CD4-positive, CD25-positive, alpha-beta regulatory T cell (primary cell): ENCODE results near the gene FAM3A. TPM values are rescaled to one million over a fixed set of nuclear protein-coding genes. Genes with fewer than 3 reads are reported as not detected.

Source experiments
- ATAC-seq, 2 donors: fragments of 150-1000 bp; cut with Tn5 transposase; one replicate each; pipeline ENCODE4 v1.10.0; 2021; ENCODE audit warnings: low read depth in 2 of 2, moderate number of reproducible peaks in 2 of 2, moderate library complexity in 1 of 2
- DNase-seq, 3 donors: peaks; one replicate each; pipeline versions ENCODE4 v3.0.0 to v3.0.0-alpha.2; 2012 to 2022; ENCODE audit warnings: mixed read lengths in 1 of 3
- H3K27ac ChIP-seq: one replicate; pipeline ENCODE4 v1.7.0; 2013; ENCODE audit warnings: mild to moderate bottlenecking, low read length; ENCODE audit not compliant: insufficient read depth, poor library complexity, severe bottlenecking
- H3K27me3 ChIP-seq: one replicate; pipeline ENCODE4 v1.7.0; 2013; ENCODE audit warnings: low read length; ENCODE audit not compliant: control insufficient read depth, insufficient read depth
- H3K36me3 ChIP-seq: one replicate; pipeline ENCODE4 v1.7.0; 2013; ENCODE audit warnings: mild to moderate bottlenecking, low read length, moderate library complexity; ENCODE audit not compliant: control insufficient read depth, insufficient read depth
- H3K4me1 ChIP-seq: 2 replicates; pipeline ENCODE4 v1.7.0; 2013; ENCODE audit warnings: mild to moderate bottlenecking, low read length; ENCODE audit not compliant: insufficient read depth, control insufficient read depth, poor library complexity, severe bottlenecking
- H3K4me3 ChIP-seq: one replicate; pipeline ENCODE4 v1.7.0; 2013; ENCODE audit warnings: low read depth, mild to moderate bottlenecking, low read length, moderate library complexity
- H3K9me3 ChIP-seq, 2 experiments: 1 replicate in 1 of 2; 2 replicates in 1 of 2; pipeline ENCODE4 v1.7.0; 2013; ENCODE audit warnings: low read length in 2 of 2, mild to moderate bottlenecking in 1 of 2, moderate library complexity in 1 of 2; ENCODE audit not compliant: control insufficient read depth in 2 of 2
- H3K27ac Mint-ChIP-seq, 3 donors: one replicate each; pipeline ENCODE4 v1.8.0; 2020 to 2022; ENCODE audit warnings: mild to moderate bottlenecking in 3 of 3, mixed read lengths in 3 of 3, moderate library complexity in 2 of 3
- H3K27me3 Mint-ChIP-seq: one replicate; pipeline ENCODE4 v1.8.0; 2022; ENCODE audit warnings: mild to moderate bottlenecking, mixed read lengths
- H3K36me3 Mint-ChIP-seq: one replicate; pipeline ENCODE4 v1.8.0; 2020; ENCODE audit warnings: mixed read lengths
- H3K4me1 Mint-ChIP-seq, 4 donors: one replicate each; pipeline ENCODE4 v1.8.0; 2020 to 2022; ENCODE audit warnings: mixed read lengths in 4 of 4, mild to moderate bottlenecking in 1 of 4
- H3K4me3 Mint-ChIP-seq, 4 donors: one replicate each; pipeline ENCODE4 v1.8.0; 2020 to 2022; ENCODE audit warnings: mild to moderate bottlenecking in 4 of 4, mixed read lengths in 4 of 4, moderate library complexity in 3 of 4
- H3K9me3 Mint-ChIP-seq, 7 donors: one replicate each; pipeline ENCODE4 v1.8.0; 2020 to 2022; ENCODE audit warnings: mixed read lengths in 7 of 7, mild to moderate bottlenecking in 3 of 7, moderate library complexity in 2 of 7
- polyA plus RNA-seq, 4 donors: library from polyadenylated mRNA; unstranded; fragments of 300-500 nt; fragmentation: Illumina TruSeq; gene quantifications; one replicate each; pipeline ENCODE4 v1.2.3, GENCODE V29; 2021
- total RNA-seq: library from RNA; stranded (reverse); gene quantifications from one replicate; pipeline ENCODE4 v1.2.3, GENCODE V29; 2022

The FAM3A gene
- total and polyA plus RNA-seq, 5 donors from 2014 or later = 13.4 to 28.2 (median 19.2) TPM

DNA sequence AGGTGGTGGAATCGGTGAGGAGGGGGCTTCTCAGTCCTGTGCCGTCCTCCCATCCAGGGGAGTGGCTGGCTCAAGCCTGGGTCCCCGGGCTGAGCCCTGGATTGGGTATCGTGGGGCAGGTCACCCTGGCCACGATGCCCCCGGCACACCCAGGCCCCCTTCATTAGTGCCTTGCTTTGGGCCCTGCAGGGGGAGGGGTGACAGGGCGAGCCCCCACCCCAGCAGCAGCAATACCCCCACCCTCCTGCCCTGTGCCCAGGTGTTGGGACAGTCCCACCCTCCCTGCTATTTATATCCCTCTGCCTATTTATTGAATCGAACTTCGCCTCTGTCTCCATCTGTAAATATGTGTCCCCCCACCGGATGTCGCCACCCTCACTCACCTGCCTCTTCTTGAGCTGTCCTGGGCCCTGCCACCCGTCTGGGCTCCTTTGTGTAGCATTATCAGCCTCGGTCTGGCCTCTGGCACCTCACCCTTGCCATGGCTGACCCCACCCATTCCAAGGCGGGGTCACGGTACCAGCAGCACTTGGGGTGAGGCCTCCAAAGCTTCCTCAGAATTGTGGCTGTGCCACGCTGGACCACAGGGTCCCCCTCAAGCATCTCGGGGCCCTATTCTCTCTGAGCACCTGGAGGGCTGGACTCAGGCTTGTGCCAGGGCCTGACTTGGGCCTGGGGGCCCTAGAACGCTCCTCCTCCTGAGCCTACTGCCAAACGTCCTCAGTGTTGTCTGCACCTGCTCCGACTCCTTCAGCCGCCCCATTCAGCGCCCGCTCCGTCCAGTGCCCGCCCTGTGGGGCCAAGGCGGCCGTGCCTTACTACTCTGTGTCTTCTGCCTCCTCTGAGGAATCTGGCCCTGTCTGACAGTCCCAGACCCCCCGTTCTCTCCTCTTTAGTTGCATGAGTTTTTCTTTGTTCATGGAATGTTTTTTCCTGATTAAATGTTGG, 43.1 kb downstream of the FAM3A start:
- Mint-ChIP-seq H3K9me3 (peaks cover 0 to 1% (median 0%) of the 10 kb centered on the region in 7 donors), H3K27me3 (no peaks in the 10 kb centered on the region), H3K4me3 (no peak overlapping the region), H3K36me3 (no peaks in the 10 kb centered on the region), H3K27ac (peak overlapping the region in 1 of 3 donors; percentile 56), H3K4me1 (peaks cover 0 to 11% (median 2%) of the 10 kb centered on the region in 4 donors)
- Histone ChIP-seq H3K9me3 (no peaks in the 10 kb centered on the region), H3K27me3 (no peaks in the 10 kb centered on the region), H3K4me3 (no peak overlapping the region), H3K4me1 (peaks cover 2% of the 10 kb centered on the region), H3K36me3 (peaks cover 10% of the 10 kb centered on the region), H3K27ac (no peak overlapping the region)
- DNase-seq (no peak), ATAC-seq (no peak)

DNA sequence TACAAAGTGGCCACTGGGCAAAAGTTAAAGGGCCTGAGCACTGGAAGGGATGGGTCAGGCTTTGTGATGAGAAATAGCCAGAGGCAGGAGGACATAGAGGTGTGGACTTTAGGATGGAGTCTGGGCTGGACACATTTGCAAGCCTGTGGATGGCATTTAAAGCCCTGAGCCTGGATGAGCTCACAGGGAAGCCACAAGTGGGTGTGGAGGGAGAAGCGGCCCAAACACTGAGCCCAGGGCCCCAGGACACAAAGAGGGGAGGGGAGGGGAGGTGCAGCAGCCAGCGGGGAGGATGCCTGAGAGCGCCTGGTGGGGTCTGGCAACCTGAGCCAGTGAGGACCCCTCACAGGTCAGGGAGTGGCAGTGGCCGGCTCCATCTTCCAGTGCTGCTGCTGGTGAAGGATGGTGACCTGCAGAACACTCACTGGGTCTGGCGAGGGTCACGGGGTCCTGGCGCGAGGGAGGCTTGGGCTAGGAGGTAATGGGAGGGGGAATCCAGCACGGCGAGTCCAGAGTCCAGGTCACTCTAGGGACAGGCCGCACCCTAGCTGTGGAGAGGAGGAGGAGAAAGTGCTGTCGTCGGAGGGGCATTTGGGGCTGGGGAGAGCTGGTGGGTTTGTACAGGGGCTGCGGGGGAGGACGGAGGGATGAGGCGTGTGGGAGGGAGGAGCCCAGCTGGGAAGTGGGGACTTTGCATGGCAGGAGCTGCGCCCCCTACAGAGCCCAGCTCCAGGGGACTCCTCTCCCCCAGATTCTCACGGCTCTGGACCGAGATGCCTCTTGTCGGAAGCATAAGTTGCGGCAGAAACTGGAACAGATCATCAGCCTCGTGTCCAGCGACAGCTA, 44.0 kb downstream of the FAM3A start:
- Histone ChIP-seq H3K9me3 (no peaks in the 10 kb centered on the region), H3K4me1 (no peaks in the 10 kb centered on the region), H3K36me3 (peaks cover 10% of the 10 kb centered on the region), H3K27ac (no peak overlapping the region), H3K4me3 (no peak overlapping the region), H3K27me3 (no peaks in the 10 kb centered on the region)
- H3K4me3 Mint-ChIP-seq = no peak overlapping the region
- ATAC-seq (no peak), DNase-seq (no peak)
- H3K27ac Mint-ChIP-seq = peak overlapping the region in 1 of 3 donors; percentile 47
- H3K4me1 Mint-ChIP-seq = peaks cover 0 to 5% (median under 1%) of the 10 kb centered on the region in 4 donors
- peaks cover 0 to 1% (median 0%) of the 10 kb centered on the region in 7 donors for H3K9me3 Mint-ChIP-seq
- H3K27me3 Mint-ChIP-seq = no peaks in the 10 kb centered on the region
- H3K36me3 Mint-ChIP-seq = no peaks in the 10 kb centered on the region

DNA sequence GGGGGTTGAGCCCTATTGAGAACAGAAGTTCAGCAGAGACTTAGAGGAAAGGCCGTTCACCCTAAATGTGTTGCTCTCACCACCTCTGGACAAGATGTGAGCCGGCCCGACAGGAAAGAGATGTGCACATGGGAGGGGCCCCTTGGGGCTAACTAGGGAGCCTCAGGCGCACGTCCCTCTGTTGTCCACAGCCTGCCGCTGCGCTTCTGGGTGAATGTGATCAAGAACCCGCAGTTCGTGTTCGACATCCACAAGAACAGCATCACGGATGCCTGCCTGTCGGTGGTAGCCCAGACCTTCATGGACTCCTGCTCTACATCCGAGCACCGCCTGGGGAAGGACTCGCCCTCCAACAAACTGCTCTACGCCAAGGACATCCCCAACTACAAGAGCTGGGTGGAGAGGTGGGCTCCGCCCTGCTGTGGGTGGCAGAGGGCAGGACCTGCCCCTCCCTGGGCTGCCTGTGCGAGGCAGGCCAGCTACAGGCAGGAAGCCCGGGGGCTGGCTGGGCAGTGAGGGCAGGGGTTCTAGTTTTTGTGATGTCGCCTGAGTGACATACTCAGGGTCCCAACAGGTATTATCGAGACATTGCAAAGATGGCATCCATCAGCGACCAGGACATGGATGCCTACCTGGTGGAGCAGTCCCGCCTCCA, 45.0 kb downstream of the FAM3A start:
- H3K27me3 ChIP-seq = no peaks in the 10 kb centered on the region
- no peak for ATAC-seq
- H3K4me1 Mint-ChIP-seq = no peaks in the 10 kb centered on the region

DNA sequence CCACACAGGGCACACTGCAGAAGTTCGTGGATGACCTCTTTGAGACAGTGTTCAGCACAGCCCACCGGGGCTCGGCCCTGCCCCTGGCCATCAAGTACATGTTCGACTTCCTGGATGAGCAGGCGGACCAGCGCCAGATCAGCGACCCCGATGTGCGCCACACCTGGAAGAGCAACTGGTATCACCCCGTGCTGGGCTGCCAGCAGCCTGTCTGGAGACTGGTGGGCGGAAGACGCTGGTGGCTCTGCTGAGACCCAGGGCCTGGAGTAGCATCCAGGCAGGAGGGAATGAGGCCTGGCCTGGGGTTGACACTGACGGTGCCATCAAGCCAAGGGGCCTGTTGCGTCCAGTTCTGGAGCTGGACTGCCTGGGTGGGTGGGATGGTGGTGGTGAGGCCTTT, 45.6 kb downstream of the FAM3A start:
- H3K36me3 ChIP-seq = peaks cover 14% of the 10 kb centered on the region
- H3K36me3 Mint-ChIP-seq = no peaks in the 10 kb centered on the region
- no peak for ATAC-seq
- H3K4me3 Mint-ChIP-seq = no peak overlapping the region
- H3K27me3 Mint-ChIP-seq = no peaks in the 10 kb centered on the region
- H3K4me1 ChIP-seq = no peaks in the 10 kb centered on the region
- H3K9me3 Mint-ChIP-seq = peaks cover 0 to 1% (median 0%) of the 10 kb centered on the region in 7 donors
- no peaks in the 10 kb centered on the region for H3K9me3 ChIP-seq
- H3K27me3 ChIP-seq = no peaks in the 10 kb centered on the region
- no peak for DNase-seq
- H3K27ac Mint-ChIP-seq = no peak overlapping the region
- H3K4me3 ChIP-seq = no peak overlapping the region
- no peaks in the 10 kb centered on the region for H3K4me1 Mint-ChIP-seq
- H3K27ac ChIP-seq = no peak overlapping the region

More for the DNA sequence above, 45.0 kb downstream of the FAM3A start:
- Histone ChIP-seq H3K4me3 (no peak overlapping the region), H3K27ac (no peak overlapping the region), H3K9me3 (no peaks in the 10 kb centered on the region), H3K36me3 (peaks cover 14% of the 10 kb centered on the region), H3K4me1 (no peaks in the 10 kb centered on the region)
- Mint-ChIP-seq H3K27ac (no peak overlapping the region), H3K9me3 (peaks cover 0 to 1% (median 0%) of the 10 kb centered on the region in 7 donors), H3K27me3 (no peaks in the 10 kb centered on the region), H3K36me3 (no peaks in the 10 kb centered on the region), H3K4me3 (no peak overlapping the region)
- no peak for DNase-seq

DNA sequence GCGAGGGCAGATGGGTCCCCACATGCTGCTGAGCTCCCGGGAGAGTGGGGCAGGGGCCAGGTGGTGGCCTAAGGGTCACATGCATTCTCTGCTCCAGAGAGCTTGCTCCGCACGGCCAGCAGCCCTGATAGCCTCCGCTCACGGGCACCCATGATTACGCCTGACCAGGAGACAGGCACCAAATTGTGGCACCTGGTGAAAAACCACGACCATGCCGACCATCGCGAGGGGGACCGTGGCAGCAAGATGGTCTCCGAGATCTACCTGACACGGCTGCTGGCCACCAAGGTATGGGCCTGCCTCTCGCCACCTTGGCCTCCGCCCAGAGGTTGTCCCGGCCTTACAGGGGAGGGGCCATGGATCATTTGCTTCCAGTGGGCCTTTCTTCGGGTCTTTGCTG, 46.2 kb downstream of the FAM3A start:
- H3K9me3 ChIP-seq = no peaks in the 10 kb centered on the region
- Mint-ChIP-seq H3K4me3 (no peak overlapping the region), H3K27me3 (no peaks in the 10 kb centered on the region), H3K4me1 (no peaks in the 10 kb centered on the region), H3K36me3 (no peaks in the 10 kb centered on the region), H3K27ac (no peak overlapping the region), H3K9me3 (peaks cover 0 to 1% (median 0%) of the 10 kb centered on the region in 7 donors)
- DNase-seq (no peak), ATAC-seq (no peak)
- no peaks in the 10 kb centered on the region for H3K4me1 ChIP-seq
- H3K27me3 ChIP-seq = no peaks in the 10 kb centered on the region
- H3K27ac ChIP-seq = no peak overlapping the region
- no peak overlapping the region for H3K4me3 ChIP-seq
- peaks cover 14% of the 10 kb centered on the region for H3K36me3 ChIP-seq

DNA sequence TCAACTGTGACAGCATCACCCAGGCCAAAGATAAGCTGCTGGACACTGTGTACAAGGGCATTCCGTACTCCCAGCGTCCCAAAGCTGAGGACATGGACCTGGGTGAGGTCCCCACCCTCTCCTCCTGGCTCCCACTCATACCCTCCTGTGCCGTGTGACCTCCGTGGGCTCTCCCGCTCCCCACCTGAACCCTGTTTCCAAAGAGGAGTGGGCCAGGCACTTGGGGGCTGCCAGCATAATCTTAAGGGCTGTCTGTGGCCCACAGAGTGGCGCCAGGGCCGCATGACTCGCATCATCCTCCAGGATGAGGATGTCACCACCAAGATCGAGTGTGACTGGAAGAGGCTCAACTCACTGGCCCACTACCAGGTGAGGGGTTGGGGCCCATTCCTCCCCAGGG, 46.9 kb downstream of the FAM3A start:
- DNase-seq (no peak), ATAC-seq (no peak)
- Histone ChIP-seq H3K4me3 (no peak overlapping the region), H3K4me1 (no peaks in the 10 kb centered on the region), H3K27me3 (no peaks in the 10 kb centered on the region), H3K9me3 (no peaks in the 10 kb centered on the region), H3K27ac (no peak overlapping the region), H3K36me3 (peaks cover 18% of the 10 kb centered on the region)
- Mint-ChIP-seq H3K4me1 (no peaks in the 10 kb centered on the region), H3K27me3 (no peaks in the 10 kb centered on the region), H3K36me3 (no peaks in the 10 kb centered on the region), H3K27ac (no peak overlapping the region), H3K4me3 (no peak overlapping the region), H3K9me3 (peaks cover 0 to 1% (median 0%) of the 10 kb centered on the region in 7 donors)

DNA sequence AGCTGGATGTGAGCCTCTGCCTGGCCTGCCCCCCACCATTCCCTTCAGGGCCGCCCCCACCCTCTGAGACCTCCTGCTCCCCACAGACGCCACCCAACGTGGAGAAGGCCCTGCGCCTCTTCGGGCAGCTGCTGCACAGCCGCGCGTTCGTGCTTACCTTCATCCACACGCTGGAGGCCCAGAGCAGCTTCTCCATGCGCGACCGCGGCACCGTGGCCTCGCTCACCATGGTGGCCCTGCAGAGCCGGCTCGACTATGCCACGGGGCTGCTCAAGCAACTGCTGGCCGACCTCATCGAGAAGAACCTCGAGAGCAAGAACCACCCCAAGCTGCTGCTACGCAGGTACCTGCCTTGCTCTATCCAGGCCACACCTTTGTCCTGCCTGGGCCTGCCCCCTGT, 47.8 kb downstream of the FAM3A start:
- no peaks in the 10 kb centered on the region for H3K4me1 Mint-ChIP-seq
- no peak overlapping the region for H3K27ac Mint-ChIP-seq
- Histone ChIP-seq H3K27ac (no peak overlapping the region), H3K4me1 (no peaks in the 10 kb centered on the region), H3K9me3 (no peaks in the 10 kb centered on the region), H3K36me3 (peaks cover 18% of the 10 kb centered on the region), H3K4me3 (no peak overlapping the region), H3K27me3 (no peaks in the 10 kb centered on the region)
- H3K36me3 Mint-ChIP-seq = no peaks in the 10 kb centered on the region
- DNase-seq (no peak), ATAC-seq (no peak)
- H3K4me3 Mint-ChIP-seq = peak overlapping the region in 1 of 4 donors; percentile 43
- no peaks in the 10 kb centered on the region for H3K27me3 Mint-ChIP-seq
- peaks cover 0 to 1% (median 0%) of the 10 kb centered on the region in 7 donors for H3K9me3 Mint-ChIP-seq
